SK-N-SH (cell line): Measurements from ENCODE around the gene SDK1. TPM values are rescaled to one million over a fixed set of nuclear protein-coding genes. Genes with fewer than 3 reads are reported as not detected.

ENCODE experiments used
- CTCF ChIA-PET: fragments of 300-600, 350-600 bp; formaldehyde crosslinking; extraction: SDS; loops from one replicate; lab custom pipeline; 2021; lab: Yijun Ruan, JAX
- POLR2A ChIA-PET: fragments of 350-600 bp; sonication (Branson Sonifier 250); formaldehyde crosslinking; extraction: SDS; loops from one replicate; lab custom pipeline; 2020; ENCODE audit warnings: antibody characterized with exemption, inconsistent platforms; lab: Yijun Ruan, JAX
- DNase-seq: peaks from one replicate; pipeline ENCODE4 v3.0.0; 2012
- H2AFZ ChIP-seq: fragments of 200-600 bp; sonication (generic); 2 replicates; pipeline ENCODE4 v1.8.1; 2016; ENCODE audit warnings: antibody characterized with exemption, mild to moderate bottlenecking, low read depth
- H3F3A ChIP-seq: fragments of 200-600 bp; sonication (generic); replicated peaks from 2 replicates; pipeline ENCODE3; 2016; ENCODE audit warnings: antibody characterized with exemption, mild to moderate bottlenecking; ENCODE audit not compliant: insufficient read depth
- H3K27ac ChIP-seq, 2 experiments: fragments of 200-500 bp in 1 of 2; fragments of 200-600 bp in 1 of 2; sonication (Bioruptor generic) in 1 of 2; sonication (generic), shearing (Covaris generic) in 1 of 2; 2 replicates each; pipeline versions ENCODE4 v1.5.1 to v1.6.1; 2014 to 2016; ENCODE audit warnings: low read depth in 2 of 2, inconsistent platforms in 1 of 2, low read length in 1 of 2, mild to moderate bottlenecking in 1 of 2, mixed read lengths in 1 of 2
- H3K27me3 ChIP-seq: fragments of 200-600 bp; sonication (generic), shearing (Covaris generic); 2 replicates; pipeline ENCODE4 v1.6.1; 2016; ENCODE audit warnings: mixed run types; ENCODE audit not compliant: insufficient read depth
- H3K36me3 ChIP-seq, 2 experiments: fragments of 200-500 bp in 1 of 2; fragments of 200-600 bp in 1 of 2; sonication (Bioruptor generic) in 1 of 2; sonication (generic) in 1 of 2; replicated peaks in 1 of 2; 2 replicates each; pipeline versions ENCODE3 to v1.5.1; 2014 to 2016; ENCODE audit warnings: low read length in 1 of 2, mild to moderate bottlenecking in 1 of 2; ENCODE audit not compliant: insufficient read depth in 2 of 2, control insufficient read depth in 1 of 2
- H3K4me1 ChIP-seq, 2 experiments: fragments of 200-500 bp in 1 of 2; fragments of 200-600 bp in 1 of 2; sonication (Bioruptor generic) in 1 of 2; sonication (generic), shearing (Covaris generic) in 1 of 2; 2 replicates each; pipeline versions ENCODE4 v1.5.1 to v1.6.1; 2014 to 2016; ENCODE audit warnings: low read depth in 1 of 2, low read length in 1 of 2, mixed run types in 1 of 2; ENCODE audit not compliant: insufficient read depth in 2 of 2, control insufficient read depth in 1 of 2
- H3K4me2 ChIP-seq: fragments of 200-600 bp; sonication (generic), shearing (Covaris generic); 2 replicates; pipeline ENCODE4 v1.6.1; 2017; ENCODE audit warnings: mixed run types
- H3K4me3 ChIP-seq, 2 experiments: fragments of 200-500 bp in 1 of 2; fragments of 200-600 bp in 1 of 2; sonication (Bioruptor generic) in 1 of 2; sonication (generic), shearing (Covaris generic) in 1 of 2; 2 replicates each; pipeline versions ENCODE4 v1.5.1 to v1.8.1; 2014 to 2016; ENCODE audit warnings: low read depth in 2 of 2, inconsistent platforms in 1 of 2, low read length in 1 of 2, mild to moderate bottlenecking in 1 of 2, mixed read lengths in 1 of 2, moderate library complexity in 1 of 2
- H3K79me2 ChIP-seq: fragments of 200-600 bp; sonication (generic); 2 replicates; pipeline ENCODE4 v1.8.1; 2017; ENCODE audit warnings: mild to moderate bottlenecking; ENCODE audit not compliant: insufficient read depth
- H3K9ac ChIP-seq: fragments of 200-600 bp; sonication (generic); 2 replicates; pipeline ENCODE4 v1.6.1; 2017; ENCODE audit warnings: mixed run types
- H3K9me2 ChIP-seq: fragments of 200-600 bp; sonication (generic); 2 replicates; pipeline ENCODE4 v1.6.1; 2017; ENCODE audit warnings: mixed run types
- H3K9me3 ChIP-seq: fragments of 200-600 bp; sonication (generic); 2 replicates; pipeline ENCODE4 v1.6.1; 2017; ENCODE audit warnings: mixed run types, mild to moderate bottlenecking, moderate library complexity
- H4K20me1 ChIP-seq: fragments of 200-600 bp; sonication (generic); 2 replicates; pipeline ENCODE4 v1.6.1; 2017; ENCODE audit warnings: mild to moderate bottlenecking, mixed run types; ENCODE audit not compliant: insufficient read depth
- CHD2 ChIP-seq: fragments of 150-350 bp; IDR thresholded peaks from 2 replicates; pipeline ENCODE4 v1.6.1; 2018; ENCODE audit warnings: low read length; ENCODE audit not compliant: partially characterized antibody
- EZH2phosphoT487 ChIP-seq: fragments of 200-600 bp; sonication (generic); IDR thresholded peaks from 2 replicates; pipeline ENCODE4 v1.6.1; 2017; ENCODE audit warnings: low read depth, mixed run types, mild to moderate bottlenecking, antibody characterized with exemption, moderate library complexity, borderline replicate concordance
- FOSL2 ChIP-seq: IDR thresholded peaks from 2 replicates; pipeline ENCODE4 v1.4.0; 2012; ENCODE audit warnings: low read depth, mild to moderate bottlenecking, moderate library complexity, borderline replicate concordance
- GATA2 ChIP-seq: sonication (generic); formaldehyde crosslinking; IDR thresholded peaks from 2 replicates; pipeline ENCODE4 v1.5.0; 2020; ENCODE audit warnings: mild to moderate bottlenecking, missing genetic modification reagents
- MAX ChIP-seq: IDR thresholded peaks from 2 replicates; pipeline ENCODE4 v1.4.0; 2012; ENCODE audit warnings: low read depth
- NFIC ChIP-seq: IDR thresholded peaks from 2 replicates; pipeline ENCODE4 v1.4.0; 2012; ENCODE audit warnings: borderline replicate concordance
- NRF1 ChIP-seq: IDR thresholded peaks from 2 replicates; pipeline ENCODE4 v1.6.1; 2012; ENCODE audit warnings: low read depth, mild to moderate bottlenecking, low read length
- PBX3 ChIP-seq: IDR thresholded peaks from 2 replicates; pipeline ENCODE4; 2012
- POLR2AphosphoS5 ChIP-seq: IDR thresholded peaks from 2 replicates; pipeline ENCODE4 v1.6.1; 2012; ENCODE audit warnings: low read depth, low read length
- RAD21 ChIP-seq: IDR thresholded peaks from 2 replicates; pipeline ENCODE4 v1.6.1; 2012; ENCODE audit warnings: mild to moderate bottlenecking, low read length
- RCOR1 ChIP-seq: fragments of 150-350 bp; IDR thresholded peaks from 2 replicates; pipeline ENCODE4 v1.6.1; 2017; ENCODE audit warnings: antibody characterized with exemption, low read length
- RFX5 ChIP-seq: IDR thresholded peaks from 2 replicates; pipeline ENCODE4 v1.6.1; 2012; ENCODE audit warnings: mild to moderate bottlenecking, improper control_type of control experiment, low read length
- SIN3A ChIP-seq: IDR thresholded peaks from 2 replicates; pipeline ENCODE4 v1.6.1; 2012; ENCODE audit warnings: low read depth, mild to moderate bottlenecking, low read length, moderate library complexity, borderline replicate concordance
- TCF12 ChIP-seq: IDR thresholded peaks from 2 replicates; pipeline ENCODE4 v1.4.0; 2012
- TEAD4 ChIP-seq: IDR thresholded peaks from 2 replicates; pipeline ENCODE4 v1.4.0; 2012; ENCODE audit warnings: mild to moderate bottlenecking, borderline replicate concordance; ENCODE audit not compliant: insufficient read depth
- ZBTB33 ChIP-seq: IDR thresholded peaks from 2 replicates; pipeline ENCODE4 v1.4.0; 2012; ENCODE audit warnings: low read depth, borderline replicate concordance
- WGBS: methylation state at CpG from one replicate; pipeline ENCODE4 v1.1.6; 2017; ENCODE audit warnings: low lambda C conversion rate; 5-methylcytosine and 5-hydroxymethylcytosine counted together
- polyA plus RNA-seq, 3 experiments: library from polyadenylated mRNA; depleted of rRNA; stranded (reverse); fragments of >200 nt; gene quantifications; 2 replicates each; pipeline ENCODE4 v1.2.3, GENCODE V29; 2012
- TF ChIP-seq, protein P1 (sequence below): IDR thresholded peaks from 2 replicates; pipeline ENCODE4 v1.6.1; 2012; ENCODE audit warnings: mild to moderate bottlenecking, low read depth, low read length, moderate library complexity

Gene SDK1
- polyA plus RNA-seq, 1 of the 3 experiments (the other 2 are of a cell fraction): 1.2 TPM

DNA sequence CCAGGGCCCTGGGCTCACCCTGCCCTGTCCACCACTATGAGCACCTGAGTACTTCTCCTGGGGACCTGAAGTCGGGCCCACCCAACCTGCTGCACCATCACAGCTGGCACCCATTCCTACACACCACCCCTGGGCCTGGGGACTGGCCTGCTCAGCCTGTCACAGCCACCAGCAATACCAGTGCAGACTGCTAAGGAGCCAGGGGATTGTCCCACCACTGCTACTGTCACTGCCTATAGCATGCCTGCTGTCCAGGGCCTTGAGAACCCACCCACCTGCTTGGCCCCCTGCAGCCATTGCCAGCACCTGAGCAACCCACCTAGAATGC is 756.2 kb downstream of the SDK1 start:
- DNase-seq: no peak
- peaks cover 0 to 4% of the 10 kb centered on the region in 2 experiments; a peak in 1 of 4 replicates for H3K4me1 ChIP-seq
- peaks cover 10% of the 10 kb centered on the region; the same call in 1 of the 2 replicates for H3K9me3 ChIP-seq
- H3K4me2 ChIP-seq: no peak overlapping the region
- no peaks in the 10 kb centered on the region for H3K9me2 ChIP-seq
- H3K4me3 ChIP-seq: no peak overlapping the region
- POLR2A ChIA-PET: no interaction called here
- 13% methylated on average over 1 of the region's 1 CpG for WGBS
- no peak overlapping the region for H3K9ac ChIP-seq
- CTCF ChIA-PET: interaction anchor here (1.6 kb wide), 1 partner anchor 54 kb away, joined by 3 read pairs; no protein-coding TSS in a partner anchor
- TF ChIP-seq TCF12: no peak
- no peak for TF ChIP-seq RCOR1
- no peaks in the 10 kb centered on the region for H4K20me1 ChIP-seq
- no peak overlapping the region for H2AFZ ChIP-seq
- H3K27ac ChIP-seq: no peak overlapping the region
- no peaks in the 10 kb centered on the region for H3K79me2 ChIP-seq
- H3F3A ChIP-seq: no peaks in the 10 kb centered on the region
- H3K36me3 ChIP-seq: no peaks in the 10 kb centered on the region
- H3K27me3 ChIP-seq: no peaks in the 10 kb centered on the region

- no peak overlapping the region for H3K27ac ChIP-seq
- WGBS: 50% methylated on average over 1 of the region's 1 CpG
- POLR2A ChIA-PET: no interaction called here
Observed at GRCh38 chr7:4058158-4058557, 757.1 kb downstream of the SDK1 start.

More at GRCh38 chr7:4058158-4058557, 757.1 kb downstream of the SDK1 start:
- TF ChIP-seq ZBTB33 (no peak), POLR2AphosphoS5 (no peak), GATA2 (CRISPR knock-in tag) (no peak), TEAD4 (no peak), SIN3A (no peak), NFIC (no peak), RAD21 (no peak), PBX3 (no peak), EZH2phosphoT487 (no peak), TCF12 (no peak), FOSL2 (no peak), RFX5 (no peak), NRF1 (no peak), CHD2 (no peak), MAX (no peak)
- TF ChIP-seq, protein P1, sequence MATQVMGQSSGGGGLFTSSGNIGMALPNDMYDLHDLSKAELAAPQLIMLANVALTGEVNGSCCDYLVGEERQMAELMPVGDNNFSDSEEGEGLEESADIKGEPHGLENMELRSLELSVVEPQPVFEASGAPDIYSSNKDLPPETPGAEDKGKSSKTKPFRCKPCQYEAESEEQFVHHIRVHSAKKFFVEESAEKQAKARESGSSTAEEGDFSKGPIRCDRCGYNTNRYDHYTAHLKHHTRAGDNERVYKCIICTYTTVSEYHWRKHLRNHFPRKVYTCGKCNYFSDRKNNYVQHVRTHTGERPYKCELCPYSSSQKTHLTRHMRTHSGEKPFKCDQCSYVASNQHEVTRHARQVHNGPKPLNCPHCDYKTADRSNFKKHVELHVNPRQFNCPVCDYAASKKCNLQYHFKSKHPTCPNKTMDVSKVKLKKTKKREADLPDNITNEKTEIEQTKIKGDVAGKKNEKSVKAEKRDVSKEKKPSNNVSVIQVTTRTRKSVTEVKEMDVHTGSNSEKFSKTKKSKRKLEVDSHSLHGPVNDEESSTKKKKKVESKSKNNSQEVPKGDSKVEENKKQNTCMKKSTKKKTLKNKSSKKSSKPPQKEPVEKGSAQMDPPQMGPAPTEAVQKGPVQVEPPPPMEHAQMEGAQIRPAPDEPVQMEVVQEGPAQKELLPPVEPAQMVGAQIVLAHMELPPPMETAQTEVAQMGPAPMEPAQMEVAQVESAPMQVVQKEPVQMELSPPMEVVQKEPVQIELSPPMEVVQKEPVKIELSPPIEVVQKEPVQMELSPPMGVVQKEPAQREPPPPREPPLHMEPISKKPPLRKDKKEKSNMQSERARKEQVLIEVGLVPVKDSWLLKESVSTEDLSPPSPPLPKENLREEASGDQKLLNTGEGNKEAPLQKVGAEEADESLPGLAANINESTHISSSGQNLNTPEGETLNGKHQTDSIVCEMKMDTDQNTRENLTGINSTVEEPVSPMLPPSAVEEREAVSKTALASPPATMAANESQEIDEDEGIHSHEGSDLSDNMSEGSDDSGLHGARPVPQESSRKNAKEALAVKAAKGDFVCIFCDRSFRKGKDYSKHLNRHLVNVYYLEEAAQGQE: no peak
- TF ChIP-seq, all 33 proteins: peak for 0
- peaks cover 10% of the 10 kb centered on the region; the same call in 1 of the 2 replicates for H3K9me3 ChIP-seq
- no peak overlapping the region for H3K9ac ChIP-seq
- no peak overlapping the region for H3K4me2 ChIP-seq
- no peaks in the 10 kb centered on the region for H3F3A ChIP-seq
- no peaks in the 10 kb centered on the region for H3K79me2 ChIP-seq
- no peak for DNase-seq
- H4K20me1 ChIP-seq: no peaks in the 10 kb centered on the region
- H3K4me3 ChIP-seq: no peak overlapping the region
- CTCF ChIA-PET: no interaction called here
- no peaks in the 10 kb centered on the region for H3K27me3 ChIP-seq
- H3K9me2 ChIP-seq: no peaks in the 10 kb centered on the region
- peaks cover 0 to under 1% of the 10 kb centered on the region in 2 experiments; a peak in 1 of 4 replicates for H3K4me1 ChIP-seq
- no peaks in the 10 kb centered on the region for H3K36me3 ChIP-seq
- H2AFZ ChIP-seq: no peak overlapping the region
